ENCODE measurements around the gene TOMM7.
"Not testable (repeated sequence)": the region's sequence is repeated elsewhere in the genome, so short reads cannot be mapped to it uniquely, and the experiment has no call there.

DNA sequence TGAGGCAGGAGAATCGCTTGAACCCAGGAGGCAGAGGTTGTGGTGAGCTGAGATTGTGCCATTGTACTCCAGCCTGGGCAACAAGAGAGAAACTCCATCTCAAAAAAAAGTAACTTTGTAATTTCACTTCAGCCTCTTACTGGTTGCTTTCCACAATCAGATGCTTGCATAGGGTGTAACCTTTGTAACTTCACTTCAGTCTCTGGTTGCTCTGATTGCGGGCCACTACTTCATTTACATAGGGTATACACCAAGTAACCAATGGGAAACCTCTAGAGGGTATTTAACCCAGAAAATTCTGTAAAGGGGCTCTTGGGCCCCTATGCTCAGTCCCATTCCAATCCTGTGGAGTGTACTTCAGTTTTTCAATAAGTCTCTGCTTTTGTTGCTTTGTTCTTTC, 13.9 kb upstream of the TOMM7 start:
- TF ChIP-seq CTCF (IDR thresholded peaks at IDR 0.05 in 2 of 3, conservative IDR thresholded peaks at IDR 0.05 in 1 of 3; ENCODE audit: control insufficient read depth in 2 of 3, extremely low read depth in 1 of 3, insufficient read depth in 1 of 3, low read depth in 3 of 3, low read length in 3 of 3); RAD21 (IDR thresholded peaks at IDR 0.05; ENCODE audit: insufficient read depth, low read depth, low read length); TAF1 (IDR thresholded peaks at IDR 0.05; ENCODE audit: borderline replicate concordance, low read depth, low read length); CUX1 (IDR thresholded peaks at IDR 0.05; ENCODE audit: insufficient replicate concordance, low read depth, low read length): not testable (repeated sequence)
